ENCODE results near the gene GHR.

GRCh38 chr5:42631241-42631640 is 208.0 kb downstream of the GHR start:
- TF ChIP-seq CTCF (IDR thresholded peaks at IDR 0.05; ENCODE audit: borderline replicate concordance, extremely low read depth, low read length, poor library complexity, severe bottlenecking) = no peak
- no peak for TF ChIP-seq EZH2 (IDR thresholded peaks at IDR 0.05; ENCODE audit: borderline replicate concordance, low read depth, low read length, severe bottlenecking)

Data from DND-41 (cell line).